SK-N-DZ (cell line): ENCODE measurements around the gene KIAA1328.
"Not testable (repeated sequence)": the region's sequence is repeated elsewhere in the genome, so short reads cannot be mapped to it uniquely, and the experiment has no call there.

Experiments used
- DNase-seq: peaks from one replicate; pipeline ENCODE4 v3.0.0-alpha.2; 2015; ENCODE audit warnings: low spot score

Gene KIAA1328

DNA sequence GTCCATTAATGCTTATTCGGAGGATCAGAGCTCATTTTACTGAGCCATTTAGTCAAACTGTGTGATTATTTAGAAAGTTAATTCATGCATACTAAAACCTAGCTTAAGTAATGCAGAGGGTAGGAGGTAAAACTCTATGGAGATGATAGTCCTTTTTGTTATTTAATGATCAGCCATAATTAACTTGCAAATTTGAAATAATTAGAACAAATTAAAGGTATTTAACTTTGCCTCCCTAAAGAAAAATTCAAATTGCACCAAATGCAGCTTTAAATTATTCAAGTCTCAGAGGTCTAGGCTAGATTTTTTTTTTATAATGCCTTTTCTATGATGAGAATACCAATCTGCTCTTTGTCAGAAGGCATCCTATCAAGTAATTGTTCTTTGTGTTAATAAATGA is 310.9 kb downstream of the KIAA1328 start:
- no peak for DNase-seq

DNA sequence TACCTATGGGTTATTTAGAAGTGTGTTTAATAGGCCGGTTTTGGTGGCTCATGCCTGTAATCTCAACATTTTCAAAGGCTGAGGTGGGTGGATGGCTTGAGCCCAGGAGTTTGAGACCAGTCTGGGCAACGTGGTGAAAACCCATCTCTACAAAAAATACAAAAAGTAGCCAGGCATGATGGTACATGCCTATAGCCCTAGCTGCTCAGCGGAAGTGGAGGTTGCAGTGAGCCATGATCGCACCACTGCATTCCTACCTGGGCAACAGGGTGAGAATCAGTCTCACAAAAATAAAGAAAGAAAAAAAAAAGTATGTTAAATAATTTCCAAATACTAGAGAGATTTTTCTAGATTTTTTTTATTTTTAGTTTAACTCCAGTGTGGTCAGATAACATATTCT is 316.0 kb downstream of the KIAA1328 start:
- DNase-seq: no peak

DNA sequence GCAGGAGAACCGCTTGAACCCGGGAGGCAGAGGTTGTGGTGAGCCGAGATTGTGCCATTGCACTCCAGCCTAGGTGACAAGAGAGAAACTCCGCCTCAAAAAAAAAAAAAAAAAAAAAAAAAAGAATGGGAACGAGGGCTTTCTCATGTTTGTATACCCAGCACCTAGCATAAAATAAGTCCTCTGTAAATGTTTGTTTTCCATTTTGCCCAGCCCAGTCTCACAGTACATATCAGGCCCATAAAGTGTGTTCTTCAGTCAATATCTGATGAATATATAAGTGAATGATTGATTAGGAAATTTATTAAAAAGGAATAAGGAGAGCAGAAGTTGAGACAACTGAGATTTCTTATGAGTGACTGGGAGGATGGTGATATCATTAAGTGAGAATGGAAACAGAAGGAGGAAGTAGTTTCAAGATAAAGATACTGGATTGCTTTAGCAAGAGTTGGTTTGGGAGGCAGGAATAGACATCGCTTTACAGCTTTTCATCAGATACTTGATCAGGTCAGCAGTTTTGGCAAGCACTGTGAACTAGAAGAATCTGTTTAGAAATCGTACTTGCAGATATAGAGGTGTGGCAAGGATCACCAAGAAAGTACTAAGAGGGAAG is 327.5 kb downstream of the KIAA1328 start:
- DNase-seq: no peak

DNA sequence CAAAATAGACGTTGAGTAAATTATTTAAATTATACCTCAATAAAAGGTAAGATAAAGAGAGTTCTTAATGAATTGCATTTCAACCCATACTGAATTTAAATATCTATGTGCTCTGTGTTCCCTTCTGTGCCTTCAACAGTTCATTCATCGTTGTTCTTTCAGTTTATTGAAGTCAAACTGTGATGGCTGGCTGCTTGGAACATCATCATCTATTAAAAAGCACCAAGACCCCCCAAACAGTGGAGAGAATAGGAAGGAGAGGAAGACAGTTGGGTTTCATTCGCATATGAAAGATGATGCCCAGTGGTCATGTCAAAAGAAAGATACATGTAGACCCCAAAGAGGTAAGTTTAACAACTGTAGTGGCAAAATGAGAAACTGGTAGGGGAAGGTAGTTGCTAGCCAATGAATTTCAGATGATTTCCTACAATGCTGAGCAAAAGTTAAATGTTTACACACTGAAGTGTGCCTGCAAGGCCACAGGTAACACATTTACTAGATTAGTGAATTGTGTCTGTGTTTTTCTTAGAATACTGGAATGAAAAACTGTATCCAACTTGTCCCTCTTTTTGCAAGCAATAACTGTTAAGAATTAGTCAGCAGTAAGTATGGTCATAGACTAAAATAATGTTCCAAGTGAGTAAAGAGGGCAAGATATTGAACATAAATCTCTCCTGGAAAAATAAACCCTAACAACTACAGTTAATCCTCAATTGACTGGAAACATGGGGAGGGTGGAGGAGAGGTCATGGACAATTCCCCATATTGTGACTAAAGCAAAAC is 331.3 kb downstream of the KIAA1328 start:
- DNase-seq: no peak

DNA sequence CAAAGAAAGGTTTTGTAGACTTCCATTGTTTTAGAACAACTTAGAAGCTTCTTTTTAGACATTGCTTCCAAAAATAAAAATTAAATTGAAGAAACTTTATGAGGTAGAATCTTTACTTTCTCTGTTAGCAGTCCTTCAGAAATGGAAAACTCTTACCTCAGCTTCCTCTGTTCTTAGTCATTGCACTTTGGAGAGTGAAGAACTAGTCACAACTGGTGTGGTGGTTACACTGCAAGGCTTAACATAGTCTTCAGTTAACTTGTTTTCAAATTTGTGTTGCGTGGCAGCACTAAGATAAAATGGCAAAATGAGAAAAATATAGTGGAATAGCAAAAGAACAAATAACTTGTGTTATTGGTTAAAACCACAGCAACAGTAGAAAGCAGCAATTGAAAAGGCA is 332.6 kb downstream of the KIAA1328 start:
- DNase-seq: no peak

DNA sequence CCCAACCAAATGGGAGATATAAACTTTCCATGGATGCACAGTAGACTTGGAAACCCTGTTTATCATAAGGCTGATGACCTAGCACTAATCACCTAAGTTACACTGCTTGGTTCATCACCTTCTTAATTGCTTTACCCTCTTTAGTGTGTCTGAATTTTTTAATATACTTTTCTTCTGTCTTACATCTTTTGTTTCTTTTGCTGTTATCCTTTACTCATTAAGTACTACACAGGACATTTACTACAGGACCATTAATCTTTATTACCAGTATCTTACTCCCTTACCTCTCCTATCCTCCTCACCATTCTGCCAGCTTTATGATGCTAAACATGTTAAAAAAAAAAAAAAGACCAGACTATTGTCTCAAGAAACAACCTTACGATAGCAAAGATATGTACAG is 333.6 kb downstream of the KIAA1328 start:
- DNase-seq: no peak

DNA sequence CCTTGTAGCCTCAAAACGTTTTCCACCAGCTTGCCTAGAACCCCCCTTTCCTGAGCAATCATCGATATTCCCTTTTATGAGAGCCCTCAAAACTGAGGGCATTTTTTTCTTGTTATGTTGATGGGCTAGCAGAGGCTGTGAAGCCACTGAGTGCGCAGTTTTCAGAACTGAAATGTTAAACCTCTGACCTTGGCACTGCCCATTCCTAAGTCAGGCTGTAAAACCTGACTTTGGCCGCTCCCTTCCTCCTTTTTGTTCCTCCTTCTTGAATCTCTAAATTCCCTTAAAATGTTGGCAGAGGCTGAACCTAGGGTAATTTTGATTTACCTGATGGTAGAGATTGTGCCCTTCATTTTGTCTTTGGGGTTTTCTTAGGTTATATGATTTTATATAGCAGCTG is 334.2 kb downstream of the KIAA1328 start:
- no peak for DNase-seq

DNA sequence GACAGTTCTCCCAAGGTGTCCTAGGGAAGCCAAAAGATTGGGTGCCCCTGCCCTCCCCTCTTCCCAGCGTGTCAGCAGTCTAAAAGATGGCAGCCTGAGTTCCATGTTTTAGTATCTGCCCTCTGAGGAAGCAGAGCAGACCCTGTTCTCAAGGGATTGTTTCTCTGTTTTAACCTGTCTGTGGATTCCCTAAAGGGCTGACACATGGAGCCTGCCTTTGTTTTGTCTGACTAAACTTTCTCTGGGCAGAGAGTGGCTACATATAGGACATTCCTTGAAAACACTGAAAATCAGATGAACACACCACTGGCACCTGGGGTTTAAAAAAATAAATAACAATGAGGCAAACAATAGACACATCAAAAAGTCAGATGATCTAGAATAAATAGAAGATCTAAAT is 337.6 kb downstream of the KIAA1328 start:
- DNase-seq: no peak

DNA sequence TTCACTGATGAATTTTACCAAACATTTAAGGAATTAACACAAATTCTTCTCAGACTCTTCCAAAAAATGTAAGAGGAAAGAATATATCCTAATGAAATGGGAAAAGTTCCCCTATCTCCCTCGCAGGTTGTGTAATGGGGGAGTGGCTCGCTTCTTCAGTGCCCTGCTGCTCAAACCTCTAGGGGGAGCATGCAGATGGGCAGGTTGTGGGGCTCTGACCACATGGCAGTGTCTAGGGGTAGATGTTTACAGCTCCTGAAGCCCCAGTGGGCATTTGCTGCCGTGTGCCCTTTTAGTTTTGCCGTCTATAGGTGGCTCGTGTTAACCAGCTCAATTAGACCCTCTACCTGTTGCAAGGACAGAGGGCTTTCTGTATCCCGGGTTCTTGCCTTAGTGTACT is 338.0 kb downstream of the KIAA1328 start:
- DNase-seq: not testable (repeated sequence)

DNA sequence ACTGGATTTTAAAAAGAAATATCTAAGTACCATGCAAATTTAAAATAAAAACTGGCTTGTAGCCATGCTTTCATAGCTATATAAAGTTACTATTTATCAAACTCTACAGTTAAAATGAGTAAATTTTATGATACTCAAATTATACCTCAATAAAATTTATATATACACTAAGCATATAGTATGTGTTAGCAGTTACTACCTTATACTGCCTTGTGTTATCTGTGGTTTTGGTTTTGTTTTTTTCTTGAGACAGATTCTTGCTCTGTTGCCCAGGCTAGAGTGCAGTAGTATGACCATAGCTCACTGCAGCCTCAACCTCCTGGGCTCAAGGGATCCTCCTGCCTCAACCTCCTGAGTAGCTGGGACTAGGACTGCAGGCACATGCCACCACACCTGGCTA is 342.1 kb downstream of the KIAA1328 start:
- no peak for DNase-seq

DNA sequence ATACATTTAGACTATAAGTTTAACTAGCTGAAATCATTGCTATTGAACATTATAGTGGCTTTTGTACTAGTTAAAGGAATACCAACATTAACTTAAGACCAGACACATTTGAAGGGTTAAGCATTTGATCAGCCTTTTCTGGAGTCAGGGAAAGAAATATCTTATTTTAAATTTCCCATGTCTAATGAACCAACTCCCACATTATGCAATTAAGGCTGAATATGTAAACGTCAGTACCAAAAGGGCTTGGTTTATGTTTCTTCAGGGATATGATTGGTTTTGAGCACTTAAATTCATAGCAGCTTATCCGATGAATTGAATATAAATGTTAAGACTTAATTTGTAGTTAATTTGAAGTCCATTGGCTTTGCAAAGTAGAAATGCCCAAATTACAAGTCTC is 344.5 kb downstream of the KIAA1328 start:
- DNase-seq: no peak

DNA sequence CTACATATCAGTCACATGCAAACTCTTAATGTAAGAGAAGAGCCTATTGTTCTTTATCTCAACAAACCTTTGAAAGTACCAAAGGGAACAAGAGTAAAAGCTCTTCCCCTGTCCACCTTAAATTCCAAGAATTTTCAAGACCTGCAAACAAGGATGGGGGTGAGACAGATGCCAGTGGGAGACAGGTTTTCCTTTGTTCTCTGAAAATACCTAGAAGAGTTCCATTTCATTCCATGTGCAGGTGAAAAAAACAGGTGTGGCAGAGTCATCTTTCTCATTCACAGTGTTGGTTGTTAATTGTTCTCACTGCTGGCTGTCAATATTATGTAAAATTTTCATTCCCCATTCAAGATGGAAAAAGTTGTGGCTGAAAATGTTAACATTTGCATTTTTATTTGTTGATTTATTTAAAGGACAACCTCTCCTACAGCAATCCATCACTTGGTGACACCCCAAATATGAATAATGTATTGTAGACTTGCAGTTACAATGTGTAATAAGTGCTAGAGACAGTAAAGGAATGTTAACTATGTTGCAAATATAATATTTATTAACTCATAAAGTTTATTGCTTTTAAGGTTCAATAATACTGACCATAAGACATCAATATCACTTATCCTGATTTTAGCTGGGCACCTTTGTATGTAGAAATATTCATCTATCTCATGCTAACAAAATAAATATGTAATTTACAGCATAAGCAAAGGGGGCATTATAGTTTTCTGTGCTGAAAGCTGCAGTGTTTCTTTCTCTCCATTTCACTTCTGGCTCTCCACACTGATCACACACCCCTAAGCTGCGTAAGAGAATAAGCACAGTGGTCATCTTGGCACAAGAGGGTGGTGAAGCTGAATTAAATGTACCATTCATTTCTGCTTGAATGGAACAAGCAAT is 347.0 kb downstream of the KIAA1328 start:
- no peak for DNase-seq

DNA sequence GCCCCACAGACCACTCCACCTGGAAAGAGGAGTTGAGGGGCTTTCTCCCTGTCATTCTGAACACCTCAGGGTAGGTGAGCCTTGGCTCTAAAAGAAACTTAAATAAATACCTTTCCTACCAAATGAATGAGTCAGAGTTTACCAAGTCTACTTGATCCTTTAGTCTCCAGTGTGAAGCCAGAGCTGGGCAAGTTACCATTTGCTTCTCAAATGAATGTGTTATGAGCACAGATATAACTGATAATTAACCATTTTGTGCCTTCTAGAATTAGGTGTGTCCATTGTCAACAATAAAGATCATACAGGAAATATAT is 347.7 kb downstream of the KIAA1328 start:
- no peak for DNase-seq

DNA sequence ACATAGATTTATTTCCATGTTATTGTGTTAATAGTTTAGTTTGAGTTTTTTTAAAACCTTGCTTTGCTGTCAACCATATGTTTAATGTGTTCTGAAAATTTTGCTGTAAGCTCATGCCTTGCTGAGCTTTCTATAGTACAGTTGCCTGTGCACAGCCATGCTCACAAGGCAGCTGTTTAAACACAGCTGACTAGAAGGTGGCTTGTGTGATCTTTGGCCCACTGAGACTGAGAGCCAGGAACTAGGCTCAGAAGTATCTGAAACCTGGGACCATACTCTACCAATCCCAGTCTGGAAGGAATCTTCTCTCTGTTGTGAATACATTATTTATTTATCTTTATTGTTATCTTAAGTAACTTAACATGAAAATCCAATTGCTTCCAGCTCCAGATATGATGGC is 350.5 kb downstream of the KIAA1328 start:
- DNase-seq: peak; percentile 29

DNA sequence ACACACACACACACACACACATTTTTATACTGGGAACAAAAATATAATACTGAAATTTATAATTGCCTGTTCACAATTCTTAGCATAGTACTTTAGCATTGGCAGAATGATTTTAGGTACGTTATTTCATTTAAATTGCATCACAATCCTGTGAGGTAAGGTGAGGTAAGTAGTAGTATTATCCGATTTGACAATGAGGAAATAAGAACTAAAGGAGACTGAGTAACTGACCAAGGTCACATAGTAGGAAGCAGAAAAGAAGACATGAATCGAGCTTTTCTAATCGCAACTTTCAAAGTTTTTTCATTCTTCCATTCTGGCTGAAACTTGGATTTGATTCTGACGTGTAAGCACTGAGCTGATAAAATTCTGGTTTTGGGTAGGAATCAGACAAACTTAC is 351.2 kb downstream of the KIAA1328 start:
- no peak for DNase-seq

DNA sequence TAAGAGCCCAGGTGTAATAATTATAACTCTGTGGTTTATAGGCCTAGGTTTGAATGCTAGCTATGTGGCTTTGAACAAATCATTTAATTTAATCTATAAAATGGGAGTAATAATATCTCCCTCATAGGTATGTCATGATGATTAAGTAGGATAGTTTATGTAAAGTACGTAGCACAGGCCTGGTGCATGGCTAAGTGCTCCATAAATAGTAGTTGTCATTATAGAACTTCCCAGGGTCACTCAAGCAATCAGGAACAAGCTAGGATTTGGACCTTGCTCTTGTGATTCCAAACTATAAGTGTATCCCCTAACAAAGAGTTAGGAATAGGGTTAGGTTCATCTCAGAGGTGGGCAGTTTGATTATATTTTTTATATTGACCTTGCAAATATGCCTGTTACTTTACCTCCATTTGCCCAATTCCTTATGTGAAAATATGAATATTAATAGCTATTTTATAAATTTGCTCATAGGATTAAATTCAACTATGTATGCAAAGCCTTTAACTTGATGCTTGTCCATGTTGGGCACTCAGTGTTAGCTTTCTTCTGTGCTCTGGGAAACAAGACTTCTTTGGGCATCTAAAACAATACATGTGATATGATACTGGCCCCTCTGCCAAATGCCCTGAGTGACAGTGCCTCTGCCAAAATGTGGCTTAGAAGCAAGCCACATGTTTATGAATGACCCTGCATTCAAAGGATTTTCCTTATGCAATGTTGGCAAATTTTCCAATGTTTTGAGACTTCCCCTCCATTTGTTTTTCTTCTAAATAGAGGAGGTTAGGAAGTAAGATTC is 353.6 kb downstream of the KIAA1328 start:
- DNase-seq: no peak

DNA sequence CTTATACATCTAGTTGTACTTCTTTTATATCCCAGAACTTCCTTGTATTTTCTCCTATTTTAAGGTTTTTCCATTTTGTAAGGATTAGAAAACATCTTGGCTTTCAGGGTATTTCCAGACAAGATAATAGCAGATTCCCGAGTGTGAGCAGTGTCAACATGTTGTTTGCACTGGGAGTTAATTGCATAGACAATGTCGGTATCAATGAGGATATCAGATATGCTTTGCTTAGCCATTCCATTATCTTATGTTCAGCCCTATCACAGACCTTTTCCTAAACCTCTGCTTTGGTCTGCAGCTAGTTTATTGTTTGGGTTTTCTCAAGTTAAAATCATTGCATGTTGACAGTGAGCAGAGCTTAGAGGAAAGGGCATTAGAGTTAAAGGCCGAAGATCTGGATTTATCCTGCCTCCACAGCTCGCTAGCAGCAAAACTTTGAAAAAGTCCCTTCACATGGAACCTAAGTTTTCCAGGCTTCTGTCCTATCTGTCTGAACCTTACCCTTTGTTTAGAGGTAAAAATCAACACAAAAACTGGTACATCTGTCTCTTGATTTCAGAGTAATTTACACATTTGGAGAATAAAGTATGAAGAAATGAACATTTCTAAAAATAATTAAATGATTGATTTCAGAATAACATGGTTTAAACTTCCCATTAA is 355.4 kb downstream of the KIAA1328 start:
- no peak for DNase-seq

DNA sequence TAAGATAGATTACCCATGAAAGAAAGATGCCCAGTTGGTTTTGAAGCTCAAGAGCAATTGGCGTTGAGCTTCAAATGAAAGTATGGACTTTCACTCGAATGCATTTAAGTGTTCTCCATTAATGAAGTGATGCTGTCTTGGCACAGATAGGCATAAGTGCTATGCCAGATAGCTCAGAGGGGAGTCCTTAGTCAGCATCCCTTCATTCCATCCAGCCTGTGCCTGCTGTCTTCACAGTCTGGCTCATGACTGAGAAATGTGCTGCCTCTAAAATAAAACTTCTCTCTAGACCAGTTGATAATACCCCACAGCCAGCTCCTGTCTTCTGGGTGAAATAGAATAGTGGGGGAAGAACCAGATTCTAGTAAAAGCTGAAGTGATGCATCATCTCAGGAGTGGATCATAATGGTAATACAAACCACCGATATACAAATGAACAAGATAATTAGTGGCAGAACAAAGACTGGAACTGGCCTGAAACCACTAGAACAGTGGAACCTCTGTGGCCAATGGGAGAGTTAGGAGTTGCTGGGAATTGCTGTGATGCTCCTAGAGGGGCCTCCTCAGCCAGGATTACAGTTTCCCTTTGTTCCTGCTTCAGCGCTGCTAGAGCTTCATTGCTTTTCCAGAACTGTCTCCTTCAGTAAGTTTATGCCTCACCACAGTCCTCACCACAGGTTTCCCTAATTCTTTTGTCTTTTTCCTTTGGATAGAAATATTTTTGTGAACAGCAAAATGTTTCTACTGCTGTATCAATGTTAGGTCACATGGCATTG is 359.3 kb downstream of the KIAA1328 start:
- DNase-seq: no peak

DNA sequence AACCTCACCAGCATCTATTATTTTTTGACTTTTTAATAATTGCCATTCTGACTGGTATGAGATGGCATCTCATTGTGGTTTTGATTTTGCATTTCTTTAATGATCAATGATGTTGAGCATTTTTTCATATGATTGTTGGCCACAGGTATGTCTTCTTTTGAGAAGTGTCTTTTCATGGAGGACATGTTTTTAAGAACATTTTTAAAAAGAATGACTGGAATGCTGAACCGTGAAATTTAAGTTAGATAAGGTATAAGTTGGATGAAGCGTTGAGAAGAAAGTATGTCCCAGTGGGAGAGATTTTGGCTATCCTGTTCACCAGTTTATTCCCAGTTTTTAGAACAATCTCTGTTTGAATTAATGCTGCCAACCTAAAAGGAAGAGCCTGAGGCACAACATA is 370.8 kb downstream of the KIAA1328 start:
- no peak for DNase-seq

DNA sequence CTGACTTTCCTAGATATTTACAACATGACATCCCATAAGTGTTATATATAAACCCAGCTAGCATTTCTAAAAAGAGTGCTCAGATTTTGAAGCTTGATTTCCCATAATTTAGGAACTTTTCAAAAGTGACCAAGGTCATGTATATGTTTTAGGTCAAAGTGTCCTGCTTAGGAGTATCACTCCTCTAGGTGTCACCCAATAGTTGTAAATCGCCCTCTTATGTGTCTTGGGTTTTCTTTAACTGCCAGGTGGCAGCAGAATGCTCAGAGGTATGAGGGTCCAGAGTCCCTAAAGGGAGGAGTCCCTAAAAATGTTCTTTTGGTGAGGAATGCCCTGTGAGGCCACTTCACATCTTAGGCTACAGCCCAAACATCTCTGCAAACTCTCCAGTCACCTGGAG is 378.4 kb downstream of the KIAA1328 start:
- no peak for DNase-seq

DNA sequence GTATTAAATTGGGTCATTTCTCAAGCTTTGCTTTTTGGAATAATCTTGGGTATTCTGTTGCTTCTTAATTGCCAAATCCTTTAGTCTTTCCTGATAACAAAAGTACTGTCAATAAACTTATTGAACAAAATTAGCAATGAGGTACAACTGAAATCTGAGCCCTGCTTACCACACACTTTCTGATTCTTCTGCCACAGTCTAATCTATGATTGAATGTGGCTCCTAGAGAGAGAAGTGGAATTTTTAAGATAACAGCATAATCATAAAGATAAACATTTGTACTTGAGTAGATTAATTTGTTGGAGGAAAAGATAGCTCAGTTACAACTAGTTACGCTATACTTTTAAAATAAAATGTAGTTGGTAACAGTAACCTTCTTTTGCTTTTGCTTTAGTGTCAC is 381.9 kb downstream of the KIAA1328 start:
- DNase-seq: no peak
